Fibroblast of skin of abdomen (primary cell): ENCODE data around the gene TMEM192. TPM values are rescaled to one million over a fixed set of nuclear protein-coding genes. Genes with fewer than 3 reads are reported as not detected.
"Not testable (repeated sequence)": the region's sequence is repeated elsewhere in the genome, so short reads cannot be mapped to it uniquely, and the experiment has no call there.

ENCODE experiments used
- DNase-seq: peaks from one replicate; pipeline ENCODE4 v3.0.0-alpha.2; 2013
- polyA plus RNA-seq, 2 experiments: library from polyadenylated mRNA; unstranded; fragments of 120-200 nt; gene quantifications; one replicate each; pipeline ENCODE4 v1.2.1, GENCODE V29; 2013; ENCODE audit not compliant: insufficient read length in 2 of 2

The TMEM192 gene
- polyA plus RNA-seq (2013, experiment 1 of 2; ENCODE audit: insufficient read length), result 9.0 TPM
- 8.3 TPM for polyA plus RNA-seq (2013, experiment 2 of 2; ENCODE audit: insufficient read length)

GRCh38 chr4:165112368-165113121, at the start of gene TMEM192:
Gene TMEM192 (minus strand): TSS chr4:165112860. CDS start chr4:165112773, 87 bp downstream.
- peak; percentile 86 for DNase-seq

GRCh38 chr4:165158762-165159161, 46.1 kb upstream of the TMEM192 start:
- DNase-seq, result no peak

- no peak for DNase-seq
Measured at GRCh38 chr4:165156906-165157305, 44.2 kb upstream of the TMEM192 start.

GRCh38 chr4:165154482-165154881, 41.8 kb upstream of the TMEM192 start:
- DNase-seq, result no peak

GRCh38 chr4:165152527-165152926, 39.9 kb upstream of the TMEM192 start:
- DNase-seq, result peak; percentile 77

- DNase-seq, result peak; percentile 48
Measured at GRCh38 chr4:165151734-165152133, 39.1 kb upstream of the TMEM192 start.

- no peak for DNase-seq
Measured at GRCh38 chr4:165150545-165150944, 37.9 kb upstream of the TMEM192 start.

GRCh38 chr4:165138843-165139242, 26.2 kb upstream of the TMEM192 start:
- DNase-seq, result no peak

- DNase-seq, result no peak
Measured at GRCh38 chr4:165137205-165137604, 24.5 kb upstream of the TMEM192 start.

- DNase-seq, result no peak
Measured at GRCh38 chr4:165136529-165136928, 23.9 kb upstream of the TMEM192 start.

GRCh38 chr4:165133150-165133549, 20.5 kb upstream of the TMEM192 start:
- DNase-seq, result no peak

GRCh38 chr4:165131247-165131832, 18.7 kb upstream of the TMEM192 start:
- peak; percentile 56 for DNase-seq

- no peak for DNase-seq
Measured at GRCh38 chr4:165129924-165130323, 17.3 kb upstream of the TMEM192 start.

- not testable (repeated sequence) for DNase-seq
Measured at GRCh38 chr4:165125869-165126499, 13.3 kb upstream of the TMEM192 start.

- no peak for DNase-seq
Measured at GRCh38 chr4:165124488-165124887, 11.8 kb upstream of the TMEM192 start.

GRCh38 chr4:165118256-165118909, 5.7 kb upstream of the TMEM192 start:
- DNase-seq, result no peak

- DNase-seq, result no peak
Measured at GRCh38 chr4:165115301-165115700, 2.6 kb upstream of the TMEM192 start.

GRCh38 chr4:165111906-165112367, 723 bp downstream of the TMEM192 start:
- no peak for DNase-seq

- no peak for DNase-seq
Measured at GRCh38 chr4:165106518-165106917, 6.1 kb downstream of the TMEM192 start.

GRCh38 chr4:165101641-165102040, 11.0 kb downstream of the TMEM192 start:
- DNase-seq, result no peak

GRCh38 chr4:165096776-165097175, 15.9 kb downstream of the TMEM192 start:
- peak; percentile 12 for DNase-seq

GRCh38 chr4:165095291-165095690, 17.4 kb downstream of the TMEM192 start:
- no peak for DNase-seq

GRCh38 chr4:165094873-165095272, 17.8 kb downstream of the TMEM192 start:
- no peak for DNase-seq
